Erythroblast (primary cell): ENCODE measurements around the gene HM13.

Source experiments
- GATA1 ChIP-seq: IDR thresholded peaks from 2 replicates; pipeline ENCODE4 v1.6.1; 2011; ENCODE audit warnings: low read depth, mild to moderate bottlenecking, control low read depth, low read length, moderate library complexity
- POLR2A ChIP-seq: IDR thresholded peaks from 2 replicates; pipeline ENCODE4 v1.6.1; 2011; ENCODE audit warnings: mild to moderate bottlenecking, low read length

DNA sequence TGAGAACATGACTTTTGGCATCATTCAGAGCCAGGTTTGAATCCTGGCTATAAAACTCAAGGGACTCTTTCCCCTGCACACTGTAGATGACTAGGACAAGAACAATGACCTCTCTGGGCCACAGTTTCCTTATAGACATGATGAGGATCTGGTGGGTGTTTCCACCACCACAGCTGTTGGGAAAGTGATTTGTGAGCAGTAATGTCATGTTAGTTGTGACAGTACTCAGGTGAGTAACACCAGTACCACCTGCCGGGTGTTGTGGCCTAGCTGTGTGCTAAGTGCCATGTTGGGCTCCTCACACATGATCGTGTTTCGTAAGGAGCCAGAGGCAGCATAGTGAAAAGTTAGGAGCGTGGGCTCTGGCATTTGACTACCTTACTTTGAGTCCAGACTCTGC lies 24.1 kb downstream of the HM13 start:
- TF ChIP-seq POLR2A = no peak
- no peak for TF ChIP-seq GATA1
